Islet of Langerhans (tissue), 1 donor: ENCODE results near the gene OSM.

ENCODE experiments used
- FAIRE-seq: peaks from one replicate; lab custom pipeline; 2011; peaks lifted over from hg19 to GRCh38; lab: Jason Lieb, UNC

The OSM gene

DNA sequence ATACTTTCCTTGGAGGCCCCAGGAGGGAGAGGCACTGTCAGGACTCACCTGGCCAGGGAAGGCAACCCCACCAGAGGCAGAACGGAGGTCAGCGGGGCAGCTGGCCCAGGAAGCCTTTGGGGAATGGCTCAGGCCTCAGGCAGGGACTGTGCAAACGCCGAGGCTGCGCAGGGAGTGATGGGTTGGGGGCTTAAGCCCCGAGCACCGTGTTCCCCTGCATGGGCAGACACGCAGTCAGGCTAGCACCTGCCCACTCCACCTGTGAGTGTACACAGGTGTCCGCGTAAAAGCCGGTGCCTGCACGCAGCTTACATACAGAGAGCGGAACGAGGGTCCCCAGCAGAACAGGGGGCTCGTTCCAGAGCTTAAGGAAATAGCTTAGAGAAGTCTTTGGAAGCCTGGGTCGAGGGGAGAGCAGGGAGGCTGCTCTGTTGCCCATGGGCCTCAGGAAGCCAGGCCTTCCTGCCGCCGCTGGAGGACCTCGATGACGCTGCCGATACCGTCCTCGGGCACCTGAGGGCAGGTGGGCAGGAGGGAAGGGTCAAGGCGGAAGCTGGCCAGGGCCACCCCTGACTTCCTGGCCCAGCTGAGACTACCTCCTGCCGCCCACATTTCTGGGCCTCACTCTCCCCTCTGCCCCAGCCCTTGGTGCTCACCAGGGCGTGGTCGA, 18.7 kb upstream of the OSM start:
- no peak for FAIRE-seq

DNA sequence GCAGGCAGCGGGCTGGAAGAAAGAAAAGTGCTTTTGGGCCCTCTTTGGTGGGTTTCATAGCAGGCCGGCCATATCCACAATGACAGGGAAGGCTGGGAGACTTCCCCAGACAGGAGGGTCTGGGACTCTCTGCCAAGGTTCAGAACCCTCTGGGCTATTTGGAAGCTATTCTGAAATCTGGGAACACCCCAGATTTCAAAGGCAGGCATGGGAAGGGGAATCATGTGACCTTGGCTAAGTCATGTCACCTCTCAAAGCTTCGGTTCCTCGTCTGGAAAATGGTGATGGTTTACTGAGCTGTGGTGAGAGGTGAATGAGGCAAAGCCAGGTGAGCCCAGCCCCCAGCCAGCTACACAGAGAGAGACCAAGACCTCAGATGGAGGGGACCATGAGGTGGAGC, 18.0 kb upstream of the OSM start:
- FAIRE-seq: no peak

DNA sequence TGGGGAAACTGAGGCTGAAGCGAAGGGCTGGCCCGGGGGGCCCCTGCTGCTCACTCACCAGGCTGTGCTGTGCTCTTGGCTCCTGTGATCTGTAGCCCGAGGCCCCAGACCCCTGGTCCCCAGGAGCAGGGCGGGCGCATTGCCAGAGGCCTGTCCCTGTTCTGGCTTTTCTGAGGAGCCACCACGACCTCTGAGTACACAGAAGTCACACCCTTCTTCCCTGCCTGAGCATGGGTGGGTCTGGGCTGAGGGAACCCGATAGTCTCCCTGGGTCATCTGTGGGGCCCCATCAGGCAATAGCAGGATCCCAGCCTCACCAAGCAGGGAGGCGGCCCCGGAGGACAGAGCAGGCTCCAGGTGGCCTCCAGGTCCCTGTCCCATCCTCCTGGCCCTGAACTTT, 17.5 kb upstream of the OSM start:
- FAIRE-seq: no peak

DNA sequence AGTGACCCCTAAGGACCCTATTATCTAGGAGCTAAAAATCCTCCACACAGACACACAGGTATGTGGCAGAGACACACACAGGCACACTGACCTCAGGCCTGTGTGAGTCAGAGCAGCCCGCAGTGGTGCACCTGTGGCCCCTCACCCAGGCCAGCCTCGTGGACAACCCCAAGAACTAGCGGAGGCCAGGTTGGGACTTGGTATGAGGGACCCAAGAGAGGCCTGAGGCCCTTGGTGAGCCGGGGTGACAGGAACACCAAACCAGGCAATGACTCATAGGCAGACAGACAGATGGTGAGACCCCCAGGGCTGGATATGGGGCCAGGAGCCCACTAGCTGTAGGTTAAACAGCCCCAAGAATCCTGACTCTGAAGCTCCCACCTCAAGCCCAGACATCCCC, 16.7 kb upstream of the OSM start:
- FAIRE-seq: no peak

DNA sequence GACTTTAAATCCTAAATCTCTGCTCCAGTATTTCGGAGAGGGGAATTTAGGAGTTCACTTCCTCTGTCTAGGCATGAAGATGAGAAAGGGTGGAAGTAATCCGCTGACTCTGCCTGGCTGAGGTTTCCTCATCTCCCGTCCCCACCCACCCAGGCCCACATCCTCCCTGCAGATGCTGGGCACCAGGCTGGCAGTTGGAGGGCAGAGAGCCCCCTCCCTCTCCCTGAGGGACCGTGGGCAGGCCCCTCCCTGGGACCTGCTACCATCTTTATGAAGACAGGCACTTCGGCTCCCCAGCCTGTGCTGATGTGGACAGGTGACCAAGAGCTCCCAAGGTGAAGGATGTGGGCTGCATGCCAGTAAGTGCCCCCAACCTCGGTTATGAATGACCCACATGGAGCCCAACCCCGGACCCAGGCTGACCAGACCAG, 16.0 kb upstream of the OSM start:
- no peak for FAIRE-seq

DNA sequence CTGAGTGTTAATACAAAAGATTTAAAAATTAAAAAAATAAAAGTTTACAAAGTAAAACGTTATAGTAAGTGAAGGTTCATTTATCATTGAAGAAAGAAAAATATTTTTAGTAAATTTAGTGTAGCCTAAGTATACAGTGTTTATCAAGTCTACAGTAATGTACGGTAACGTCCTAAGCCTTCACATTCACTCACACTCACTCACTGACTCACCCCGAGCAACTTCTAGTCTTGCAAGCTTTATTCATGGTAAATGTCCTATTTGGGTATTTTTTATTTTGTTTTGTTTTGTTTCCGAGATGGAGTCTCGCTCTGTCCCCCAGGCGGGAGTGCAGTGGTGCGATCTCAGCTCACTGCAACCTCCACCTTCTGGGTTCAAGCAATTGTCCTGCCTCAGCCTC, 13.9 kb upstream of the OSM start:
- no peak for FAIRE-seq

DNA sequence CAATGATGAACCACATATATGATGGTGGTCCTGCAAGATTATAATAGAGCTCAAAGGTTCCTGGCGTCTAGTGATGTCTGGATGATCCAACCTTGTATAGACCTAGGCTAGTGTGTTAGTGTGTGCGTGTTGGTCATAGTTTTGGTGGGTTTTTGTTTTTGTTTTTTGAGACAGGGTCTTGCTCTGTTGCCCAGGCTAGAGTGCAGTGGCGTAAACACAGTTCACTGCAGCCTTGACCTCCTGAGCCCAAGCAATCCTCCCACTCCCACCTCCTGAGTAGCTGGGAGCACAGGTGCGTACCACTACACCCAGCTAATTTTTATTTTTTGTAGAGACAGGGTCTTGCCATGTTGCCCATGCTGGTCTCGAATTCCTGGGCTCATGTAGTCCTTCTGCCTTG, 13.3 kb upstream of the OSM start:
- FAIRE-seq: no peak

DNA sequence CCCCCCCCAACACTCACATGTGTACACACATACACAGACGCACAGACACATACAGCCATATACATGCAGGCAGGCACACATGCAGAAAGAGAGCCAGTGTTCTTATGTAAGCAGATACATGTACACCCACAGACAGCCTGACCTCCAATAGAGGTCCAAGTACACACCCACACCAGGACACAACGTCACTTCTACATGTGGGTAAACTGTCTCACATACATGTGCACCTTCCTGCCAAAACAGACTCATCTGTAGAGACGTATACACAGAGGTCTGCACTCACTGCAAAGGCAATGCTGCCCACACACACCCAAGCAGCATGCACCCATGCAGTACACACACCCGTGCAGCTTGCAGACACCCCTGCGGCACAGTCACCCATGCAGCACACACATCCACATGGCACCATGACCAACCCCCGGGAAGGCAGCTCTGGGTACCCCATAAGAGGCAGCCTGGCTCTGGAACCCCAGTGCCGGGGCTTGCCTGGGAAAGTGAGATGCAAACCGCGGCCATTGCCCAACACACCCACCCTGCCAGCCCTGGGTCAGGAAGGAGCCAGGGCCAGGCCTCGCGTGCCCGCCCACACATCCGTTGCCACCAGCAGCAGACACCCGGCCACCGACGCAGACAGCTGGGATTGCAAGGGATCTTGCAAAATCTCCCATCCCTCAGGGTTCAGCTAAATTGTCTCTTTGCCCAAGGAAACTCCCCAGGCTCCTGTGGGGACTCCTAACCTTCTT, 12.6 kb upstream of the OSM start:
- FAIRE-seq: no peak

DNA sequence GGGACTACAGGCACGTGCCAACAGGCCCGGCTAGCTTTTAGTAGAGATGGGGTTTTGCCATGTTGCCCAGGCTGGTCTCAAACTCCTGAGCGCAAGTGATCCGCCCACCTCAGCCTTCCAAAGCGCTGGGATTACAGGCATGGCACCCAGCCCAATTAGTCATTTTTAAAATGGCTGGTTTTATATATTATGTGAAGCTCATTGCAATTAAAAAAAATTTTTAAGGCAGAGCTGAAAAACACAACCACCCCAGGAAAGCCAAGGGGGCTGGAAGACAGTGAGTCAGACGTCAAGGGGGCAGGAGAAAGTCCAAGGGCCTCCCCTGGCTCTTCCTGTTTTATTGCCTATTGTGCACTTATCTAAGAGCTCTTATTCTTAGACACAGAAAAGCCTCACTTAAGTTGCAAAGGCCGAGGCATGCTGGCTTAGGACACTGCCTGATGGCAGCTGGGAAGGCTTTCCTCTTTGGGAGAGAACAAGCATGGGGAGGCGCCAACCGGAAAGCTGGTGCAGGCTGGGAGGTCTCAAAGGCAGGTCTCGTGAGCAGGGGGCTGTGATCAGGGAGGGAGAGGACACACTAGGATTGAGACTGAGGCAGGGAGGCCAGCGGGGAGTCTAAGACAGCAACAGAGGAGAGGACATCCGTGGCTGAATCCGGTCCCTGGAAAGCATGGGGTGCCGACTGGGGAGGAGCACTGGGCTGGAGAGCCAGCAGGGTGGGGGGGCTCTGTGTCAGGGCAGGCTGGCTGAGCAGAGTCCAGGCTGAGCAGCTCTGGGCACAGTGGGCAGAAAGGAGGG, 11.1 kb upstream of the OSM start:
- no peak for FAIRE-seq

DNA sequence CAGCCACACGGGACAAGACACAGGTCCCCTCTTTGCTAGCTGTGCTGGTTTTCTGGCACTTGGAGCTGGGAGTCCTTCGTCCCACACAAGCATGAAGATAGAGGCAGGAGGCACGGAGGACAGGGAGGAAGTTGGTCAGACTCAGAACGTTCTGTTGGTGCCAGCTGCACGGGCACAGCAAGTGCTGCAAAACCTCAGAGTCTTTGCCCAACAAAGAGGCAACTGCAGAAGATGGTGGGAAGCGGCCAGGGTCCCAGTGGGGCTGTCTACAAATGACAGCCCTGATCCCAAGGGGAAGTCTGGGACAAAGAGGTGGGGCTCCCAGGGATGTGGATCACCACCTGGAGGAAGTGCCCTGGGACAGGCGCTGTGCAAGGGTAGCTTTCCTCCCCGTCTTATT, 9.4 kb upstream of the OSM start:
- FAIRE-seq: no peak

DNA sequence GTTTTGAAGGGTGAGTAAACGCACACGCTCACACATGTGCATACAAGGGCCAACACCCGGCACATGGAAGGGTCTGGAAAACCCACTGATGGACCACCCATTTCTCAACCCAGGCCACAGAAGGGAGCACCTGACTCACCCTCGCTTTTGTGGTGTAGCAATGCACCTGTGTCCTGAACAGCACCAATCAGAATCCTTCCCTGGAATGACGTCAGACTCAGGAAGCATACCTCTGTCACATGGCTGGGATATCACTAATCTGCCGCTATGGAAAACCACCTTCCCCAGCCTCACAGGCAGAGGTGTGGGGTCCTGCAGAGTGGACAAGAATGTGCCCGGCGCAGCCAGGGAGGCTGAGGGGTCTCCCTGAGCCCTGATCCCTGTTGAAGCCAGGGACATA, 9.0 kb upstream of the OSM start:
- no peak for FAIRE-seq

DNA sequence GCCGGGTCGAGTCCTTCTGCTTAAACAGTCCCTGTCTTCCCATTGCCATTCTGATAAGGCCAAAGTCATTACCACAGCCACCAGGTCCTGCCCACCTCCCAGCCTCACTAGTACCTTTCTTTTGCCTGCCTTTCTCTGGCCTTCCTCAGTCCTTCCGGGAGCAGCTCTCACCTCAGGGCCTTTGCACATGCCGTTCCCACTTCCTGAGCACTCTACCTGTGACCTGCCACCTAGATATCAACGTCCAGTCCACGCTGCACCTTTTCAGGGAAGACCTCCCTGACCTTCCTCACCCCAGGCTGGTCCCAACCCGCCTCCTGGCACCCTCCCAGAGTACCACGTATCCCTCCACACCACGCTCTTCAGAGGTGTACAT, 7.8 kb upstream of the OSM start:
- FAIRE-seq: no peak

DNA sequence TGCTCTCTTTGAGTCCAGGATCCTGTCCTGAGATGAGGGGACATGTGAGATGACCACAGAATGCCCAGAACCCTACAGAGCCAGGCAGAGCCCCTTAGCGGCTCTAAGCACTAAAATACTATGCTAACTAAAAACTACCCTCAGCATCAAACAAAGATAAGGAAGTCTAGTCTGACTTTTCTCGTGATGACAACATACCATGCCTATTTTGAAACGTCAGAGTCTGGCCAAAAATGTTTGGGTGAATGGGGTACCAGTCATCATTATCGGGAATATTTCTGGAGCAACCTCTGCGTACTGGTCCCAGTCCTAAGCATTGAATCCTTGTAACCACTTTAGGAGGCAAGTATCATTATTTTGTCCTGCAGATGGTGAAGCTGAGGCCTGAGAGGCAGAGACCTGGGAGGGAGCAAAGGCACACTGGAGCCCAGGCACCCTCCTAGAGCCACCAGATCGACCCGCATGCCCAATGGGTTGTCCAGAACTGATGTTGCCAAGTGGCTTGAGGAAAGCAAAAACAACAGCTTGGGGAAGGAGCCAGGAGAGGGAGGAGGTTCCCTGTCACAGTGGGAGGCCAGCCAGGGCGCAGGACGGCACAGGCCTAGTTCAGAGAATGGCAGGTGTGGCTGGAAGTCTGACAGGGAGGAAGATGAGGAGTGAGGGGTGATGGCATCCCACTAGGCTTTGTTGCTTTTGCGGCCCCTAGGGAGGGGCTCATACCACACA, 7.2 kb upstream of the OSM start:
- no peak for FAIRE-seq

DNA sequence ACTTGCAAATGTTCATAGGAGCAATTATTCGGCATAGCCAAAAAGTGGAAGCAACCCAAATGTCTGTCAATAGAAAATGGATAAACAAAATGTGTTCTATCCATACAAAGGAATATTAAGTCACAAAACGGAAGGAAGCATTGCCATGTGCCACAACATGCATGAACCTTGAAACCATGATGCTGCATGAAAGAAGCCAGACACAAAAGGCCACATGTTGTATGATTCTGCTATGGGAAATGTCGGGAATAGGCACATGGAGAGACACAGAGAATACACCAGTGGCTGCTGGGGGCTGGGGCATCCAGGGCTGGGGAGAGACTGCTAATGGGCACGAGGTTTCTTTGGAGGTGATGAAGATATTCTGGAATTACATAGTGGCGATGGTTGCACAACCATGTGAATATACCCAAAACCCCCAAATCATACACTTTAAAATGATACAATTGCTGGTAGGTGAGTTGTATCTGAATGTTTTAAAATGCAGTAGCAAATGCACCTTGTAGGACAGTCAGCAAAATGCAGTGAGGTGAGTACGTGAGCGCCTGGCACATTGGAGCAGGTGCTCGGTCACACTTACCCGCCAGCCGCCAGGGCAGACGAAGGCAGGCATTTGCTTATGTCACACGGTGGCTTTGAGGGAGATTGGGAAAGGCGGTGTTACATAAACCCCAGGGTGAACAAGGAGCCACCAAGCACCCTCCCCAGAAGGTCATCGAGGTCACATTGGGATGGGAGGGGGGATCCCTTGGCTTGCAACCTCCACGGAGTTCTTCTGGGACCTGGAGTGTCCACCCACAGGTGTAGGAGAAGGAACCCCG, 6.3 kb upstream of the OSM start:
- no peak for FAIRE-seq

DNA sequence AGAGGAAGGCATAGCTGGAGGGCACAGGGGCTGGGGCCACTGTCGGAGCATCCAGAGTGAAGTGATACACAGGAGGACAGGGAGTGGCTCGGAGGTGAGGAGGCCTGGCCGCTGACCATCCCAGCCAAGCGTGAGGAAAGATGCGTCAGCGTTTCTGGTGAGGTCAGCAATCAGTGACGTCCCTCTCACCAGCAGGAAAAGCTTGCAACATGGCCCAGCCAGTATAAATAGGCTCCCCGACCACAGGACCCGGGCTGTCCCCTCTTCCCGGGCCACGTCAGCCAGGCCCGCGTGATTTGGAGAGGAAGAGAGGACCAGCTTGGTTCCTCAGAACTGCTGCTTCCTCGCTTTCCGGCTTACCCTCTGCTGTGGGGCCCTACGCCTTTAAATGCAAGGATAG, 4.2 kb upstream of the OSM start:
- no peak for FAIRE-seq

DNA sequence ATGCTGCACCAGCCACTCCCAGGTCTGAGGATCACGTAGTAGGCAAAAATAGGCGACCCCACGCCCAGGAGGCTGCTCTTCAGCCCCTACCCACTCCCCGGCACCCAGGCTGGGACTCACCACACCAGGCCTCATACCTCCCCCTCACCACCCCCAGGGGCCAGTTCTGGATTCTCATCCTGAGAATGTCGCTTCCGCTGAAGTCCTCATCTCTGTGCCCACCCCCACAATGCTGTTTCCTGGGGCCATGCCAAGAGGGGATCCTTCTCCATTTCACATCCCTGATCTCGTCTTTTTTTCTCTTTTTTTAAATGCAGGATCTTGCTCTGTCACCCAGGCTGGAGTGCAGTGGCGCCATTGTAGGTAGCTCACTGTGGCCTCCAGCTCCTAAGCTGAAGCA, 1.7 kb upstream of the OSM start:
- FAIRE-seq: no peak

DNA sequence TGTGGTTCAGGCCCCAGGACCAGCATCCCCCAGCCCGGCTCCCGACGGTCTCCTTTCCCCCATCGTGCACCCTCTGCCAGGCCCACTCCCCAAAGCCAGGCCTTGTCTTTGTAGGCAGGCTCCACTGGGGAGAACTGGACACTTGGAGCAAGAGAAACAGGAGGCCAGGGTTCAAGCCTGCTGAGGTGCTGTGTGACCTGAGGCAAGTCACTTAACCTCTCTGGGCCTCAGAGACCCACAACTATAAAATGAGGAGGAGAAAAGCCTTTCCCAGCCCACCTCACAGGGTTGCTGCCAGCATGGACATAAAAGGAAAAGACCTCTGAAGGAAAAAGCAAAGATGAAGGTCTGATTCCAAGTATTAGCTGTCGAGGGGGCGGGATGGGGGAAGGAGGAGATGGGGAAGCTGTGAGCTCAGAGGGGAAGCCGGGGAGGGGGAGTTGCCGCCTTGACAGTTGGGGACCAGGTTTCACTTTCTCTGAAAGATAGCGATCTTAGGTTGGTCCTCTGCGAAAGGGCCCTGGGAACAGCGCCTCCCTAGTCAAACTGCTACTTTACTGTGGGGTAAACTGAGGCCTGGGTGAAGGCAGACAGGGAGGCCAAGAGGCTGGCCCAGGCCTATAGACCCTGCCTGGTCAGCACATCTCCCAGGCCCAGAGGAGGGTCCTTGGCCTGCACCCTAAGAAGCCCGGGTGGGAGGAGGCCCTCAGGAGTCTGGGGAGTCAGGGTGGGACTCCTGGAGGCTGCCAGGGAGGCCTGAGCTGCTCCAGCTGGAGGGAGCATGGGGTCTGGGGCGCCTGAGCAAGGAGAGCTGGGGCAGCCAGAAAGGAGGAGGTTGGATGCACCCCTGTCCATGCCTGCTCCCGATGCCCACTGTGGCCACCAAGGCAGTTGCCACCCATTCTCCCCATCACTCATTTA, 991 bp upstream of the OSM start:
- no peak for FAIRE-seq

DNA sequence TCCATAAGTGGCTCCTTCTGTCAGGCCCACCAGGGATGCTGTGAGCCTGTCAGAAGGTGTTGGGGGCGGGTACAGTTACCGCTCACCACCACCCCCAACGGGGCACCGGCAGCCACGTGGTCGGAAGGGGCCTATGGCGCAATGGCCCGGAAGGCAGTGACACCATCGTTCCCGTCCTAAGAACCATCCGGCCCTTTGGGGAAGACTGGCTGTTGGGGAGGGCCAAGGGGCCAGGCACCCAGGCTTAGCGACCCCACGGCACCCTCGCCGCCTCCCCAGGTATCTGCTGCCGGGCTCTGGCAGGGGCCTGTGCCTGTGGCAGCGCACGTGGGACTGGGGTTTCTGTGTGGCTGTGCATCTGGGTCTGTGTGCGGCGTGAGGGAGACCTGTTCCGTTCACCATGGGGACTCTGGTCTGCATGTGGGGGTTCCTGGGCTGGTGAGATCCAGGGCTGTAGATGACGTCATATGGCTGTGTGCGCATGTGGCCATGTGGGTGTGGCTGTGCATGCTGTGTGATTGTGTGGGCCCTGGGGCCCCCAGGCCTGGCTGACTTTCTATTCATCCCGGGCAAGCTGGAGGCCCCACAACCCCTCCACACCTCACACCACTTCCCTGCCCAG, 717 bp downstream of the OSM start:
- FAIRE-seq: no peak

DNA sequence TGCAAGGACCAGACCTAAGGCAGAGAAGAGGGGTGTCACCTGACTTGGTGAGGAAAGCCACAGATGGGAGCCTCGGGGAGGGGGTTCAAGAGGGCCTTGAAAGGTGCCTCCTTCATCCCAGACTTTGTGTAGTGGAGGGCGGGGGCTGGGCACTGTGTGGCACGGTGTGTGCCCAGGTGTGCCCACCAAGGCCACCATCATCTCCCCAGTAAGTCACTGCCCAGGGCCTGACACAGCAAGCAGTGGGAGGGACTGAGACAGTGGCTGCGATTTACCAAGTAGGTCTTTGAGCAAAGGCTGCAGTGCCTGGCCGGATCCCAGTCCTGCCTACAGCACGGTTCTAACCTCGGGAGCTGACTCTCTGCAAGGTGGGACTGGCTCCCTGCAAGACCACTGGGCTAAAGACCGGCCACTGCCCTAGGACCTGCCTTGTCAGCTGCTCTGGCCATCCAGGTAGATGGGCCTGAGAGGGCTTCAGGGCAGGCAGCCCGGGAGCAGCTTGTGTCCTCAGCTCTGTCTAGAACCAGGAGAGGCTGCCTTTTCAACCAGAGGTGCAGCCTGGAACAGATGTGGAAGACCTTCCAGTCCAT, 1.4 kb downstream of the OSM start:
- no peak for FAIRE-seq

DNA sequence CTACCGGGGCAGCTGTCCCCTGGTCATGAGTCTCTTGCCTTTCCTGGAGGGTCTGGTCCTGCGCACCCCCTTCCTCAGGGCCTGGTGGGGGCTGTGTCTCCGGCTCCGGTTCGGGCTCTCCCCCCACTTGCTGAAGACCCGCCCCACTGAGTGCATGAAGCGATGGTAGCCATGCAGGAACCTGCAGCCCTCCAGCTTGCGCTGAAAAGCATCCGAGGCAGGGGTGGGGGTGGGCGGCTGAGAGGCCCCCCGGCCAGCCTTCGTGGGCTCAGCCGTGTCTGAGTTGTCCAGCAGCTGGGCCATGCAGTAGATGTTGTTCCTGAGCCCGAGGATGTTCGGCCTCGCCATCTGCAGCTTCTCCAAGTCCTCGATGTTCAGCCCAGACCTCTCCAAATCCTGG, 2.8 kb downstream of the OSM start:
- no peak for FAIRE-seq
